AG10803 (cell line): Measurements from ENCODE around the gene UBR2.
A peak's percentile ranks its signal among the peaks of the same experiment; 100 is the strongest.
"Not testable (repeated sequence)": the region's sequence is repeated elsewhere in the genome, so short reads cannot be mapped to it uniquely, and the experiment has no call there.

Experiments
- DNase-seq: peaks from one replicate; pipeline ENCODE4 v3.0.0; 2010; ENCODE audit warnings: low read depth
- H3K4me3 ChIP-seq: 2 replicates; pipeline ENCODE4 v1.5.1; 2011; ENCODE audit warnings: mild to moderate bottlenecking, low read length, control low read depth
- TF ChIP-seq, protein P1 (sequence below): conservative IDR thresholded peaks from 2 replicates; pipeline ENCODE4 v1.5.1; 2011; ENCODE audit warnings: mild to moderate bottlenecking, low read length, control low read depth, inconsistent platforms

UBR2 gene

GRCh38 chr6:42555477-42556457 lies 8.1 kb upstream of the UBR2 start:
- no peak overlapping the region for H3K4me3 ChIP-seq
- TF ChIP-seq, protein P1, sequence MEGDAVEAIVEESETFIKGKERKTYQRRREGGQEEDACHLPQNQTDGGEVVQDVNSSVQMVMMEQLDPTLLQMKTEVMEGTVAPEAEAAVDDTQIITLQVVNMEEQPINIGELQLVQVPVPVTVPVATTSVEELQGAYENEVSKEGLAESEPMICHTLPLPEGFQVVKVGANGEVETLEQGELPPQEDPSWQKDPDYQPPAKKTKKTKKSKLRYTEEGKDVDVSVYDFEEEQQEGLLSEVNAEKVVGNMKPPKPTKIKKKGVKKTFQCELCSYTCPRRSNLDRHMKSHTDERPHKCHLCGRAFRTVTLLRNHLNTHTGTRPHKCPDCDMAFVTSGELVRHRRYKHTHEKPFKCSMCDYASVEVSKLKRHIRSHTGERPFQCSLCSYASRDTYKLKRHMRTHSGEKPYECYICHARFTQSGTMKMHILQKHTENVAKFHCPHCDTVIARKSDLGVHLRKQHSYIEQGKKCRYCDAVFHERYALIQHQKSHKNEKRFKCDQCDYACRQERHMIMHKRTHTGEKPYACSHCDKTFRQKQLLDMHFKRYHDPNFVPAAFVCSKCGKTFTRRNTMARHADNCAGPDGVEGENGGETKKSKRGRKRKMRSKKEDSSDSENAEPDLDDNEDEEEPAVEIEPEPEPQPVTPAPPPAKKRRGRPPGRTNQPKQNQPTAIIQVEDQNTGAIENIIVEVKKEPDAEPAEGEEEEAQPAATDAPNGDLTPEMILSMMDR = no peak
- DNase-seq = peak; percentile 8

DNA sequence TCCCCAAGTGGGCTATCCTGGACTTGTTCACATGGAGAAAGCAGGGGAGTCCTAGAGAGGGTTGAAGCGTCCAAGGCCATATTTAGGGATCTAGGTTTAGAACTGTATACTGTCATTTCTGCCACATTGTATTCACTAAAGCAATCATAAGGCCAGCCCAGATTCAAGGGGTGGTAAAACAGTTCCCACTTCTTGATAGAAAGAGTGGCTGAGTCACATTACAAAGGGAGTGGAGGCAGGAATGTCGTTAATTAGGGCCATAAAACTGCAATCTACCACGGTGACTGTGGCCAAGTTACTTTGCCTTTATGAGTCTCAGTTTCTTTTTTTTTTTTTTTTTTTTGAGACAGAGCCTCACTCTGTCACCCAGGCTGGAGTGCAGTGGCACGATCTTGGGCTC lies 7.4 kb upstream of the UBR2 start:
- TF ChIP-seq, protein P1 = no peak
- peak; percentile 6 for DNase-seq
- H3K4me3 ChIP-seq = no peak overlapping the region

DNA sequence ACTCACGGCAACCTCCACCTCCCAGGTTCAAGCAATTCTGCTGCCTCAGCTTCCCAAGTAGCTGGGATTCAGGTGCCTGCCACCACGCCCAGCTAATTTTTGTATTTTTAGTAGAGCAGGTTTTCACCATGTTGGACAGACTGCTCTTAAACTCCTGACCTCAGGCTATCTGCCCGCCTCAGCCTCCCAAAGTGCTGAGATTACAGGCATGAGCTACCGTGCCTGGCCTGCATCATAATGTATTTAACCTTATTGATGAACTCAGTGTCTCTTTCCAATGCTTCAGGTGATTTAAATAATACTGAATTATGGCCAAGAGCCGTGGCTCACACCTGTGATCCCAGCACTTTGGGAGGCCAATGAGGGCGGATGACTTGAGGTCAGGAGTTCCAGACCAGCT lies 4.6 kb upstream of the UBR2 start:
- DNase-seq, H3K4me3 ChIP-seq: not testable (repeated sequence)

DNA sequence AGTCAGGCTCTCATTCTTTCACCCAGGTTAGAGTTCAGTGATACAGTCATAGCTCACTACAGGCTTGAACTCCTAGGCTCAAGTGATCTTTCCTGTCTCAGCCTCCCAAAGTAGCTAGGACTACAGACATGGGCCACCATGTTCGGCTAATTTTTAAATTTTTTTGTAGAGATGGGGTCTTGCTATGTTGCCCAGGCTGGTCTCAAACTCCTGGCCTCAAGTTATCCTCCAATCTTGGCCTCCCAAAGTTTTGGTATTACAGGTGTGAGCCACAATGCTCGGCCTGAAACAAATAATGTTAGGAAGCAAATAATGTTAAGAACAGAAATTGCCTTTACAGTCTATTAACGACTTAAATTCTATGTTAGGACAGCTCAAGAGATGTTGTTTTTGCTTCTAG lies 1.8 kb upstream of the UBR2 start:
- H3K4me3 ChIP-seq = no peak overlapping the region
- TF ChIP-seq, protein P1 = no peak
- no peak for DNase-seq

GRCh38 chr6:42562788-42563405 lies 932 bp upstream of the UBR2 start:
- no peak overlapping the region for H3K4me3 ChIP-seq
- DNase-seq = no peak
- TF ChIP-seq, protein P1 = no peak

GRCh38 chr6:42564506-42564825 lies 637 bp downstream of the UBR2 start:
- peak overlapping the region; percentile 98 for H3K4me3 ChIP-seq
- DNase-seq = no peak
- TF ChIP-seq, protein P1 = no peak

DNA sequence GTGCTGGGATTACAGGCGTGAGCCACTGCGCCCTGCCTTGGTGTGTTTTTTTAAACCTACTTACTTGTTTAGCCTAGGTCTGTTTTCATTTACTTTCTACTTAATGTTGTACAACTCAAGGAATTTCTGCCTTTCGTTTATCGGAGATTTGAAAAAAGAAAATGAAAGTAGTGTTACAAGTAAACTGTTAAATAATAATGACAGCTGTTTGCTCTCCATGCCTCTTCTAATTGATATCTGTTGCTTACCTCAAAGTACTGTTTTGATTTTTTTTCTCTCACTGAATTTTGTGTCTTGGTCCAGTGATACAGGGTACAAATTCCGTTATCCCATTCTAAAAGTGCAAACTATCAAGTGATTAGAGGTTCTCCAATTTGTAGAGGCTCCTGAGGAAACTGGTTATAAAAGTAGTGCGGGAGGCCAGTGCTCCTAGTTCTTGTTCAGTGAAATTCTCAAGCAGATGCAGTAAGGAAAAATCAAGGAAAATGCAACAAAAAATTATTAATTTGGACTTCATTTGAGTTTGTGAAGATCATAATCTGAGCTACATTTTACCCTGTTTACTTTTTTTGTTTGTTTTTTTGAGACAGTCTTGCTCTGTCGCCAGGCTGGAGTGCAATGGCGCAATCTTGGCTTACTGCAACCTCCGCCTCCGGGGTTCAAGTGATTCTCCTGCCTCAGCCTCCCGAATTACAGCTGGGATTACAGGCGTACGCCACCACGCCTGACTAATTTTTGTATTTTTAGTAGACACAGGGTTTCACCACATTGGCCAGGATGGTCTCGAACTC lies 2.2 kb downstream of the UBR2 start:
- DNase-seq = no peak
- TF ChIP-seq, protein P1 = no peak
- H3K4me3 ChIP-seq = peak overlapping the region; percentile 98
